Kidney epithelial cell (primary cell): ENCODE measurements around the gene ZNF264. TPM values are rescaled to one million over a fixed set of nuclear protein-coding genes. Genes with fewer than 3 reads are reported as not detected.
"Not testable (repeated sequence)": the region's sequence is repeated elsewhere in the genome, so short reads cannot be mapped to it uniquely, and the experiment has no call there.

Experiments
- DNase-seq: peaks from one replicate; pipeline ENCODE4 v3.0.0-alpha.2; 2010; ENCODE audit warnings: low read depth
- H3K27me3 ChIP-seq: 2 replicates; pipeline ENCODE4 v1.6.0; 2011; ENCODE audit warnings: low read length; ENCODE audit not compliant: control insufficient read depth, insufficient read depth
- H3K36me3 ChIP-seq: 2 replicates; pipeline ENCODE4 v1.5.1; 2011; ENCODE audit warnings: low read length; ENCODE audit not compliant: control insufficient read depth, insufficient read depth
- H3K4me3 ChIP-seq: 2 replicates; pipeline ENCODE4 v1.5.1; 2011; ENCODE audit warnings: low read depth, mild to moderate bottlenecking, control low read depth, low read length
- CTCF ChIP-seq: IDR thresholded peaks from 2 replicates; pipeline ENCODE4 v1.5.1; 2011; ENCODE audit warnings: mild to moderate bottlenecking, moderate library complexity, low read length, control low read depth, inconsistent platforms; ENCODE audit not compliant: insufficient read depth, poor library complexity, severe bottlenecking
- total RNA-seq: library from RNA; depleted of rRNA; stranded (reverse); fragments of >200 nt; gene quantifications from 2 replicates; pipeline ENCODE4 v1.2.3, GENCODE V29; 2015

The ZNF264 gene
- total RNA-seq, 1 donor from 2014 or later, result 44.3 TPM

GRCh38 chr19:57249329-57249728 lies 58.0 kb downstream of the ZNF264 start:
- H3K27me3 ChIP-seq, result no peaks in the 10 kb centered on the region
- H3K36me3 ChIP-seq, result peaks cover 1% of the 10 kb centered on the region
- H3K4me3 ChIP-seq, result no peak overlapping the region
- TF ChIP-seq CTCF, result no peak
- no peak for DNase-seq

- not testable (repeated sequence) for H3K36me3 ChIP-seq, H3K4me3 ChIP-seq, H3K27me3 ChIP-seq, DNase-seq
Observed at GRCh38 chr19:57253767-57254166, 62.5 kb downstream of the ZNF264 start.

- DNase-seq, result no peak
- no peaks in the 10 kb centered on the region for H3K36me3 ChIP-seq
- H3K27me3 ChIP-seq, result no peaks in the 10 kb centered on the region
- TF ChIP-seq CTCF, result no peak
- no peak overlapping the region for H3K4me3 ChIP-seq
Observed at GRCh38 chr19:57262044-57262443, 70.7 kb downstream of the ZNF264 start.

DNA sequence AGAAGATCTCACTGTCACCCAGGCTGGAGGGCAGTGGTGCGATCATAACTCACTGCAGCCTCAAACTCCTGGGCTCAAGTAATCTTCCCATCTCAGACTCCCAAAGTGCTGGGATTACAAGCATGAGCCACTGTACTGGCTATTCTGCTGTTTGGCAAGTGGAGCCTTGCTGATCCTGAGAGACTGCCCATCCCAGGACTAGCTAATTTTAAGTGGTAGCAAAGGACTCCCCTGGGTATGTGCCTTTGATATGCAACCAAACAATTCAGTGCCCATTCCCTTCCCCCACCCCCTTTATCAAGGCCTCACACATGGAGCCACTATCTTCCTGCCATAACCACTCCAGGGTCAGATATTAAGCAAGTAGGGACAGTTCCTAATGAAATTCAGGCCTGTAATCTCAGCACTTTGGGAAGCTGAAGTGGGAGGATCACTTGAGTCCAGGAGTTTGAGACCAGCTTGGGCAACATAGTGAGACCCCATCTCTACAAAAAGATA lies 72.0 kb downstream of the ZNF264 start:
- no peak for DNase-seq
- no peak for TF ChIP-seq CTCF
- no peak overlapping the region for H3K4me3 ChIP-seq
- H3K36me3 ChIP-seq, result no peaks in the 10 kb centered on the region
- no peaks in the 10 kb centered on the region for H3K27me3 ChIP-seq

- H3K4me3 ChIP-seq, result no peak overlapping the region
- peak; percentile 45 for DNase-seq
- no peaks in the 10 kb centered on the region for H3K27me3 ChIP-seq
- TF ChIP-seq CTCF, result no peak
- no peaks in the 10 kb centered on the region for H3K36me3 ChIP-seq
Observed at GRCh38 chr19:57267291-57267690, 76.0 kb downstream of the ZNF264 start.

DNA sequence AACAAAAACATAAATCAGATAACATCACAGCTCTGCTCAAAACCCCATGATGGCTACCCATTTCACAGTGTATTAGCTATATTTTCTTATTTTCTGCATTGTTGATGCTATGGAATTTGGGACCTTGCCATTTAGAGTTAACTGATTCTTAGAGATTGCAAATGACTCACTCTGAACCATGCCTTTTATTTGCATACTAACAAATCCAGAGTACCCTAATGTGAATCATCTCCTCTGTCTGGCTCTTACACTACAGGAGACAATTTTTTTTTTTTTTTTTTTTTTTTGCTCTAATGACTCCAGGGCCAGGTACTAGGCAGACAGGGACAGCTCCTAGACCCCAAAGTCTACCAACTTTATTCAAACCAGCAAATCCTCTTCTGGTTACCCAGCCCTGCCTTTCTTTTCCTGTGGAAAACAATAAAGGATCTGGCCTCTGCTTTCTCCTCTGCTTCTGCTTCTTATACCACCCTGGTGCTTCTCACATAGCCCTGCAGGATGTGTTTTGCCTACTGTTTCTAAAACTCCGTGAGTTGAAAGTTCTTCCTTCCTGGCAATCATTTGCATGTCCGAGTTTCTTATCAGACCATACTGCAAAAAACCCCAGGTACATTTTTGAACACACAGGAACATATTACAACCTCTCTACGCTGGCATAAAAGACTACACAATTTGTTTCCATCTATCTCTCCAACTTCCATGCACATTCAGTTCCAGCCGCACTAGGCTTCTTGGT lies 78.4 kb downstream of the ZNF264 start:
- TF ChIP-seq CTCF, result no peak
- peak; percentile 85 for DNase-seq
- H3K36me3 ChIP-seq, result no peaks in the 10 kb centered on the region
- no peaks in the 10 kb centered on the region for H3K27me3 ChIP-seq
- no peak overlapping the region for H3K4me3 ChIP-seq
